ENCODE measurements around the gene VPS51. TPM values are rescaled to one million over a fixed set of nuclear protein-coding genes. Genes with fewer than 3 reads are reported as not detected.
A peak's percentile ranks its signal among the peaks of the same experiment; 100 is the strongest.

The VPS51 gene
- total and polyA plus RNA-seq, 2 of the 13 experiments (the other 11 are each of a cell fraction or from before 2014, with no cell fraction given), result 76.3 to 90.6 TPM

DNA sequence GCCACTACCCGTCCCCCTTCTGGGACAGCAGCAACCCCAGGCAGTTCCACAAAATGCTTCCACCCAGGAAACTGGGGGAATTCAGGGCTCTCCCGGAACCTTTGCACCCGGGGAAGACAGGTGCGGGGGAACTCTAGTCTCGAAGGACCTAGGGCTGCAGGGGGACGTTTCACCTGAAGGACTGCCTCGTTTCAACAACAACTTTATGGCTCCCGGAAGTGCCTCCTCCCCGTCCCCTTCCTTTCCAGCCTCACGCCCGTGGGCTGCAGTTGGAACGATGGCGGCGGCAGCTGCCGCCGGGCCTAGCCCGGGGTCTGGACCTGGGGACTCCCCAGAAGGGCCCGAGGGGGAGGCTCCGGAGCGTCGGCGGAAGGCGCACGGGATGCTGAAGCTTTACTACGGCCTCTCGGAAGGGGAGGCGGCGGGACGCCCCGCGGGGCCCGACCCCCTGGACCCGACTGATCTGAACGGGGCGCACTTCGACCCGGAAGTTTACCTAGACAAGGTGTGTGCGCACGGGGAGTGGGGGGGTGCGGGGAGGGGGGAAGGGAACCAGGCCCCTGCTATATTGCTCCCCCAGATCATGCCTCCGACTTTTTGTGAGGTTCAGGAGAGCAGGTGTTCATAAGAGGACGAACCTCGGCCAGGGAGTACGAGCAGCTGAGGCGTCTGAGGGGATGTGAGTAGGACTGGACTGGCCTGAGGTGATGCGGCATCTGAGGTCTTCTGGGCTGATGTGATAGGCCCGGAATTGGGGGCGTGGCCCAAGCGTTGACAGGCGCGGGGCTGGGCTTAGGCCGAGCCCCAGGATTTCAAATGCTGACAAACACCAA, at the start of gene VPS51 (continued):
- TF ChIP-seq, protein P1, sequence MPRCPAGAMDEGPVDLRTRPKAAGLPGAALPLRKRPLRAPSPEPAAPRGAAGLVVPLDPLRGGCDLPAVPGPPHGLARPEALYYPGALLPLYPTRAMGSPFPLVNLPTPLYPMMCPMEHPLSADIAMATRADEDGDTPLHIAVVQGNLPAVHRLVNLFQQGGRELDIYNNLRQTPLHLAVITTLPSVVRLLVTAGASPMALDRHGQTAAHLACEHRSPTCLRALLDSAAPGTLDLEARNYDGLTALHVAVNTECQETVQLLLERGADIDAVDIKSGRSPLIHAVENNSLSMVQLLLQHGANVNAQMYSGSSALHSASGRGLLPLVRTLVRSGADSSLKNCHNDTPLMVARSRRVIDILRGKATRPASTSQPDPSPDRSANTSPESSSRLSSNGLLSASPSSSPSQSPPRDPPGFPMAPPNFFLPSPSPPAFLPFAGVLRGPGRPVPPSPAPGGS (CRISPR knock-in tag; IDR thresholded peaks at IDR 0.05), result no peak
- TF ChIP-seq, protein P2, sequence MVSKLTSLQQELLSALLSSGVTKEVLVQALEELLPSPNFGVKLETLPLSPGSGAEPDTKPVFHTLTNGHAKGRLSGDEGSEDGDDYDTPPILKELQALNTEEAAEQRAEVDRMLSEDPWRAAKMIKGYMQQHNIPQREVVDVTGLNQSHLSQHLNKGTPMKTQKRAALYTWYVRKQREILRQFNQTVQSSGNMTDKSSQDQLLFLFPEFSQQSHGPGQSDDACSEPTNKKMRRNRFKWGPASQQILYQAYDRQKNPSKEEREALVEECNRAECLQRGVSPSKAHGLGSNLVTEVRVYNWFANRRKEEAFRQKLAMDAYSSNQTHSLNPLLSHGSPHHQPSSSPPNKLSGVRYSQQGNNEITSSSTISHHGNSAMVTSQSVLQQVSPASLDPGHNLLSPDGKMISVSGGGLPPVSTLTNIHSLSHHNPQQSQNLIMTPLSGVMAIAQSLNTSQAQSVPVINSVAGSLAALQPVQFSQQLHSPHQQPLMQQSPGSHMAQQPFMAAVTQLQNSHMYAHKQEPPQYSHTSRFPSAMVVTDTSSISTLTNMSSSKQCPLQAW (CRISPR knock-in tag; IDR thresholded peaks at IDR 0.05), result no peak; the same call in 1 of the 2 replicates
- no peak for TF ChIP-seq SYNCRIP (IDR thresholded peaks at IDR 0.05; ENCODE audit: insufficient read depth, low read depth, low read length)
- no peak for TF ChIP-seq ZNF264 (CRISPR knock-in tag; IDR thresholded peaks at IDR 0.05)
- peak; percentile 58; the same call in 1 of the 2 replicates for TF ChIP-seq FLYWCH1 (CRISPR knock-in tag; IDR thresholded peaks at IDR 0.05)
- TF ChIP-seq, protein P3, sequence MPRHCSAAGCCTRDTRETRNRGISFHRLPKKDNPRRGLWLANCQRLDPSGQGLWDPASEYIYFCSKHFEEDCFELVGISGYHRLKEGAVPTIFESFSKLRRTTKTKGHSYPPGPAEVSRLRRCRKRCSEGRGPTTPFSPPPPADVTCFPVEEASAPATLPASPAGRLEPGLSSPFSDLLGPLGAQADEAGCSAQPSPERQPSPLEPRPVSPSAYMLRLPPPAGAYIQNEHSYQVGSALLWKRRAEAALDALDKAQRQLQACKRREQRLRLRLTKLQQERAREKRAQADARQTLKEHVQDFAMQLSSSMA (CRISPR knock-in tag; IDR thresholded peaks at IDR 0.05), result peak; percentile 64; the same call in 1 of the 2 replicates
- TF ChIP-seq RBFOX2 (IDR thresholded peaks at IDR 0.05; ENCODE audit: low read depth, low read length), result peak; percentile 97
- no peak for TF ChIP-seq ZFP41 (CRISPR knock-in tag; IDR thresholded peaks at IDR 0.05; ENCODE audit: borderline replicate concordance)
- TF ChIP-seq GATA4 (IDR thresholded peaks at IDR 0.05; ENCODE audit: borderline replicate concordance, low read depth), result peak; percentile 62; the same call in 1 of the 2 replicates
- TF ChIP-seq ZNF263 (CRISPR knock-in tag; IDR thresholded peaks at IDR 0.05), result peak; percentile 54; the same call in 1 of the 2 replicates
